GM18861 (cell line): Measurements from ENCODE around the gene ALPK1.
A peak's percentile ranks its signal among the peaks of the same experiment; 100 is the strongest.
"Not testable (repeated sequence)": the region's sequence is repeated elsewhere in the genome, so short reads cannot be mapped to it uniquely, and the experiment has no call there.

Experiments
- ATAC-seq: cut with Tn5 transposase; IDR thresholded peaks from one replicate; pipeline ENCODE4 v1.9.1; 2021; ENCODE audit not compliant: unreplicated experiment

The ALPK1 gene

GRCh38 chr4:112296949-112297880 is at the start of gene ALPK1:
ALPK1 (plus strand) TSS chr4:112297369.
- peak; percentile 88 for ATAC-seq

DNA sequence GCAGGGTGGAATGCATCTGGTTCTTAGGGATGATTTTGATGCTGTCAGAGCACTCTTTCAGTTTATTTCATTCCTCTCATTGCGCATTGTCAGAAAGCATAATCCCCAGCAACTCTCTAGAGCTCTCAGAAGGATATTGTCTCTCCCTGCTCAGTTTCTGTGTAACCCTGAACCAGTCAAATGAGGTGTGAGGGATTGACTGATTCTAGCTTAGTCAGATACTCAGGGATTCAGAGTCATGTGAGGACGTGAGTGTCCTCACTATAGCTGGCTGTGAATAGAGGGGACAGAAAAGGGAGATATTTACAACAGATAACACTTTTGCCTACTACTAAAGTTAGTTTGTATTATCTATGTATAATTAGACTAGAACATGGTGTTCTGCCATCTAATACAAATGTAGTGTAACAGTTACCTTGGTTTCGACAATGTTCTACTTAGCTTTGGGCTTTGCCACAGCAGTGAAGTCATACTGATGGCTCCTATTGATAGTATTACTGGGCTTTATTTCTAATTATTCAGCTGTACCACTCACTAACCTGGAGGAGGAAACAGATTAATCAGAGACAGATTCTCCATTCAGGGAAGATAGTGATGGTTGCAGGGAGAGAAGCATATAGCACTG is 46.0 kb upstream of the ALPK1 start:
- ATAC-seq, result no peak

DNA sequence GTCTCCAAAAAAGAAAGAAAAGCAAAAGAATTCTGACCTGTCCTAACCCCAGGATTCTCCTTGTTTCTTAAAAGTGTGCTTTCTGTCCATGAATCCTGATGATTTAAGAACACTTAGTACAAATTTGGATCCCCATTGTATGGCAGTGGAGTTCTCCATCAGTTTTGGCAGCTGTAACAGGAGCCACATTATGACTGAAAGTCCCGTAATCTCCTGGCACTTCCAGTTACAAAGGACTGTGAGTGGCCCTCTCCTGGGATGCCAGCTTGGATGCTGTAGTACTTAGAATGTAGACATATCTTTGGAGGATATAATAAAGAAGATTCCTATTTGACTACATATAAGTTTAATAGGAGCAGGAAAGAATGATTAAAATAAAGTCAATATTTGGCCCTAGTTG is 44.9 kb upstream of the ALPK1 start:
- ATAC-seq, result no peak

DNA sequence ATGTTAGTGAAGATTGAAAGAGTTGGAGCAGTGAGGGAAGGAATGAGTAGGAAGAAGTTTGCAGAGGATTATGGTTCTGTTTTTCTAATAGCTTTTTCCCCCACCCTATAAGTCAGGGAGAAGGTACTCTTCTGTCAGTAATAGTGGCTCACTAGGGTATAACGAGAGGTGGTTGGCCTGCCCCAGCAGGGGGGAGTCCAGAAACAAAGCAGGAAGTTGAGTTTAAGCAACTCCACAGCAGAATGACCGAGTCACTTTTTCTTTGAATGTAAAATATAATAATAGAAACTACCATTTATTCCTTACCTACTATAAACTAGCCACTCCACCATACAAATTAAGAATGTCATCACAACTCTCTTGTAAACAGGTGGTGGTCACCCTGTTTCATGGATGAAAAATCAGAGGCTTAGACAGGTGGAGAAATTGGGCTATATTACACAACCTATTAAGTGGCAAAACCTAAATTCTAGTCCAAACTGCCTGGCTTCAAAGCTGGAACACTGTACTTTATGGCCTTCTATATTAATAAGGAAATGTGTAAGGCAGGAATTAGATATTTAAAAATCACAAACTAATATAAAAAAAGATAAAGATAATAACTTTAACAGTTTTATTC is 43.7 kb upstream of the ALPK1 start:
- peak; percentile 87 for ATAC-seq

GRCh38 chr4:112257098-112257497 is 40.1 kb upstream of the ALPK1 start:
- no peak for ATAC-seq

DNA sequence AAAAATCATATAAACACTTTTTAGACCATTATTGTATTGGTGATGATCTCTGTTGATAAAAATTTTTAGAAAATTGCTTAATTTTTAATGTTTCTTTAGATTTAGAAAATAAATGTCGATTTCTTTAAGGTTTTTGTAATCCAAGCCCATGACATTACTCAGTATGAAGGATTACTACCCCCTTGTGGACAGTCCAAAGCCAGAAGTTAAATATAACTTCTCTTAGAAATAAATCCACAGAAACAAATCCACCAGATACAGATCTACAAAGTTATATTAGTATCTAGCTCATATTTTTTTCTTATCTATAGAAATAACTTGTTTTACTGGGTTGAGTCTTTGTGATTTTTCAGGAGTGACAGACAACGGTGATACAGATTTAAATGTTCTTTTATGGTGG is 30.3 kb upstream of the ALPK1 start:
- no peak for ATAC-seq

- no peak for ATAC-seq
Observed at GRCh38 chr4:112270051-112270450, 27.1 kb upstream of the ALPK1 start.

DNA sequence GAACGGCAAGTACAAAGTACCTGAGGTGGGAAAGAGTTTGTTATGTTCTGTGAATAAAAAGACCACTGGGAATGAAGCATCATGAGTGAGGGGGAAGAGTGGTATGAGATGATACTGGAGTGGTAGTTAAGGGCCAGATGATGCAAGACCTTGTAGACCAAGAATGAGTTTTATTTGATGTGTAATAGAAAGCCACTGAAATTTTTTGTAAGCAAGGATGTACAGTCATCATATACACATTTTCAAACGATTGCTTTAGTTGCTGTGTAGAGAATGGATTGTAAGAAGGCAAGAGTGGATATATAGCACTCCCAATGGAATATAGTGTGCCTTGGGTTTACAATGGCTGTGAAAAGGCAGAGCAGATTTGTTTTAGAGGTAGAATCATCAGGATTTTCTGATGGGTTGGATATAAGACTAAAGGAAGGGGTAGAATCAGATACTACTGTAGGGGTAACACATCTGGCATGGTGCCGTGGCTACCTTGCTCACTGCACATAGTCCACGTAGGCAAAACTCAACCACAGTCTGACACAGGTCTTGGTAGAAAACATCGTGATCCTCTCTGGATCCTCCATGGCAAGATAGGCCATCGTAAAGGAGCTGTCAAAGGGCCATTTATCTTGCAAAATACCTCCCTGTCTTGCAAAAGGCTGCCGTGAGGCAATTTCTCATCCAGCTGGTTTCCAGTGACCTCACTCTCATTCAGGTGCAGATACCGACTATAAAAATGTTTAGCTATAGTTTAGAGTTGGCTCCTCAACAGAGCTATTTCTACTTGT is 26.3 kb upstream of the ALPK1 start:
- no peak for ATAC-seq

- no peak for ATAC-seq
Observed at GRCh38 chr4:112272292-112272691, 24.9 kb upstream of the ALPK1 start.

DNA sequence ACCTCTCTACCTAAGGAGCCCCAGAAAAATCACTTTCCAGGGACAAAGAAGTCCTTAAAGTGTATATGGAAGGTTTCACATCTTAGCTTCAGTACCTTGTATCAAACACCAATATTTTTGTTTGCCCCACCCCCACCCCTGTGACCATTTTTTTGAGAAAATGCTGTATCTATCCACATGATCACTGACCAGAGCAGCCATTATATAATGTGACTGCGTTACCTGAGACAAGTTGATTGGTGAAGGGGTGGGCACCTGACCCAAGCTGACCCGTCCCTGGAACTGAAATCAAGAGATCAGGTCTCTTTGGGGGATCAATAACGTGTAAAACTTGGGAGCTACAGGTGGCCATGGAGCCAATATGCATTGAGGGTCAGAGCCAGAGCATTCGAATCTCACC is 22.2 kb upstream of the ALPK1 start:
- ATAC-seq, result no peak

GRCh38 chr4:112276113-112276512 is 21.1 kb upstream of the ALPK1 start:
- no peak for ATAC-seq

GRCh38 chr4:112277220-112277619 is 19.9 kb upstream of the ALPK1 start:
- ATAC-seq, result no peak

- ATAC-seq, result no peak
Observed at GRCh38 chr4:112277705-112278448, 19.3 kb upstream of the ALPK1 start.

DNA sequence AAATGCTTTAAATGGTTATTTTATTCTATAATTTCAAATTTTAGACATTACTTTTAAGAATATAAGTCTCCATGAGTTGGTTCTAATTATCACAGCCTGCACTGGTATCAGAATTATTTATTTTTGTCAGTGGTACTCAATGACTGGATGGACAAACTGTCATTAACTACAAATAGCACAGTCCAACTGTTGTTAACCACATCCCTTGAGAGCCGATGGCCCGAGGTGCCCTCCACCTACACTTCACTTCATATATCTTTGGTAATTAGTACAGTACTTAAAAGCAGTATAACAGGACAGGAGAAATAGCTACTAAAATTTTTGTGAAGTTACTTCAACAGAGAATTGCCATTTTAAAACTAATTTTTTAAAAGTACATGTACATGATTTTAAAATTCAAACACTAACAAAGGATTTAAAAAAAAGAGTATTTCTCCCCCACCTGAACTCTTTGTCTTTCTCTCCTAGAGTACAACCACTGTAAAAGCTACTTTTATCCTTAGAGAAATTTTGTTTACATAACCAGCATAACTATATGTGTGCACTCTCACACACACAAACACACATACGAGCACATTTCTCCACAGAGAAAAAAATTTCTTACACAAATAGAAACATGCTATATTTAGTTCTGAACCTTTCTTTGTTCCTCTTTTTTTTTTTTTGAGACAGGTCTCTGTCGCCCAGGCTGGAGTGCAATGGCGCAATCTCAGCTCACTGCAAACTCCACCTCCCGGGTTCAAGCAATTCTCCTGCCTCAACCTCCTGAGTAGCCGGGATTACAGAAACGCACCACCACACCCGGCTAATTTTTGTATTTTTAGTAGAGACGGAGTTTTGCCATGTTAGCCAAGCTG is 17.9 kb upstream of the ALPK1 start:
- peak; percentile 61 for ATAC-seq

- ATAC-seq, result no peak
Observed at GRCh38 chr4:112279882-112280315, 17.3 kb upstream of the ALPK1 start.

- ATAC-seq, result no peak
Observed at GRCh38 chr4:112280386-112281056, 16.6 kb upstream of the ALPK1 start.

DNA sequence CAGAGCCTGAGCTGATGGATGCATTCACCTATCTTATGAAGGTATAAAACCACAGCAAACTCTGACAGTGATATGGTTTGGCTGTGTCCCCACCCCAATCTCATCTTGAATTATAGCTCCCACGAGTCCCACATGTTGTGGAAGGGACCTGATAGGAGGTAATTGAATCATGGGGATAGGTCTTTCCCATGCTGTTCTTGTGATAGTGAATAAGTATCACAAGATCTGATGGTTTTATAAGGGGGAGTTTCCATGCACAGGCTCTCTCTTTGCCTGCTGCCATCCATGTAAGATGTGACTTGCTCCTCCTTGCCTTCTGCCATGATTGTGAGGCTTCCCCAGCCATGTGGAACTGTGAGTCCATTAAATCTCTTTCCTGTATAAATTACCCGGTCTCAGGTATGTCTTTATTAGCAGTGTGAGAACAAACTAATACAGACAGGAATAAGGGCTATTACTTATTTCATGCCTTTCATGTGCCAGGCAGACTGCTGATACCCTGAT is 15.2 kb upstream of the ALPK1 start:
- ATAC-seq, result not testable (repeated sequence)

DNA sequence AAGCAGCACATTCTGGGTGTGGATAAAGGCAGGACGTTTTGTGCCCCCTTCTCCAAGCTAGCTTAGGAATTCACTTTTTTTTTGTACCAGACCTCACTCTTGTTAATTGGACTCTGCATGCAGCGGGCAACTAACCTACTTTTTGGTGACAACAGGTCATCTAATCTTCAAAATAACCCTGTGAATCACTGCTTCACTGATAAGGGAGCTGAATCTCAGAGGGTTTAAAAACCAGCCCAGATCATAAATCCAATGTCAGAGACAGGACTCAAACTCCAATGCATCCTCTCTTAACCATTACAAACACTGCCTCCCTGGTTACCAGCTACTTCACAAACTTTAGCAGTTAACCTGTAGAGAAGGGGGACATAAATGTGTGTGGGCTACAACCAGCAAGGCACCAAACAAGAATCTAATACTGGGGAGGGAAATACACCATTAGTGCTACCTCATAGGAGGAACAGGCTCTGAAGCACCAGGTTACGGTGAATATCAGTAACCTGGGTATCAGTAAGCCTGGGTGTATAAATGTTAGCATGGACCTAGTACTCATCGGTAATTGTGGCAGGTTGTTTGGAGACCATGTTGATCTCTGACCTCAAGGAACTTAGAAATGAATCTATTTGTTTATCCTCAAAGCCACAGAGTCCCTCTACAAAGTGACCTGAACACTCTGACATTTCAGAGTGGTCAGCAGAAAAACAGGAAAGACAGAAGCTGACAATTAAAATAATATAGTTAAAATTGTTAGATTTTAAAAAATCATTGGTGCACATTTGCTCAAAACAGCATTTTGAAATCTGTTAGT is 14.1 kb upstream of the ALPK1 start:
- ATAC-seq, result no peak
